Adrenal gland (tissue), 12 donors: ENCODE data around the gene KRTAP10-3. TPM values are rescaled to one million over a fixed set of nuclear protein-coding genes. Genes with fewer than 3 reads are reported as not detected.
A peak's percentile ranks its signal among the peaks of the same experiment; 100 is the strongest.
"Not testable (repeated sequence)": the region's sequence is repeated elsewhere in the genome, so short reads cannot be mapped to it uniquely, and the experiment has no call there.

ENCODE experiments used
- DNase-seq, 7 donors: peaks; one replicate each; pipeline ENCODE4 v3.0.0-alpha.2; 2019 to 2020
- H3K27ac ChIP-seq, 5 donors: fragments of 200-600 bp; sonication (generic) in 4 of 5; 1 replicate in 3 of 5; 2 replicates in 2 of 5; pipeline versions ENCODE4 v1.5.1 to v1.8.0; 2016 to 2020; ENCODE audit warnings: mild to moderate bottlenecking in 1 of 5
- H3K27me3 ChIP-seq: fragments of 200-600 bp; 2 replicates; pipeline ENCODE4 v1.8.0; 2021
- H3K36me3 ChIP-seq, 2 donors: fragments of 200-600 bp; replicated peaks in 1 of 2; 1 replicate in 1 of 2; 2 replicates in 1 of 2; pipeline versions ENCODE4 v1.5.1 to v1.8.0; 2018 to 2022
- H3K4me1 ChIP-seq, 2 donors: fragments of 200-600 bp; replicated peaks in 1 of 2; 1 replicate in 1 of 2; 2 replicates in 1 of 2; pipeline versions ENCODE4 v1.5.1 to v1.8.0; 2018 to 2021
- H3K4me3 ChIP-seq, 4 donors: fragments of 200-600 bp; sonication (generic) in 3 of 4; one replicate each; pipeline ENCODE4 v1.5.1; 2016 to 2018
- H3K9me3 ChIP-seq, 3 donors: fragments of 200-600 bp; sonication (generic) in 1 of 3; replicated peaks in 1 of 3; 1 replicate in 2 of 3; 2 replicates in 1 of 3; pipeline versions ENCODE4 v1.5.1 to v1.8.0; 2016 to 2021
- CTCF ChIP-seq, 6 experiments: fragments of 450-650 bp in 4 of 6; fragments of 200-600 bp in 2 of 6; sonication (generic) in 1 of 6; IDR thresholded peaks; 1 replicate in 5 of 6; 2 replicates in 1 of 6; pipeline versions ENCODE4 v1.5.1 to v1.8.0; 2016 to 2021; ENCODE audit warnings: antibody characterized with exemption in 6 of 6, mild to moderate bottlenecking in 2 of 6, moderate library complexity in 1 of 6
- POLR2A ChIP-seq, 2 donors: fragments of 450-650 bp; IDR thresholded peaks; one replicate each; pipeline ENCODE4 v1.6.1; 2017; ENCODE audit warnings: antibody characterized with exemption in 2 of 2, mild to moderate bottlenecking in 2 of 2, moderate library complexity in 1 of 2
- WGBS, 4 donors: extraction: QIAGEN DNeasy Blood & Tissue Kit in 2 of 4; methylation state at CpG; one replicate each; pipeline versions ENCODE4 v1.1.5 to v1.1.7; 2013 to 2017; 5-methylcytosine and 5-hydroxymethylcytosine counted together
- intact Hi-C, 2 donors: fragments of 100-400 bp; cut with DNase I; formaldehyde crosslinking; loops; one replicate each; pipeline versions ENCODE4 v1.14.1 to v1.15.0; 2022 to 2023
- polyA plus RNA-seq, 3 donors: library from polyadenylated mRNA; stranded (reverse); fragments of 200-250 nt in 2 of 3; fragments of 350-450 nt in 1 of 3; fragmentation: Illumina TruSeq in 1 of 3; extraction: RNeasy Lipid Tissue Mini Kit (QIAGEN cat#74804) in 1 of 3; gene quantifications; one replicate each; pipeline ENCODE4 v1.2.3, GENCODE V29; 2013 to 2014
- total RNA-seq, 9 donors: library from RNA; depleted of rRNA in 4 of 9; stranded (reverse); fragments of >200 nt in 4 of 9; fragments of 120-200 nt in 1 of 9; fragmentation: NEBNext Ultra II Directional in 1 of 9; extraction: Animal tissue kit (Norgen Biotek cat#: 25700) in 1 of 9; gene quantifications; one replicate each; pipeline versions ENCODE4 v1.1.0 to v1.2.4, GENCODE V29; 2013 to 2023
- donor health status: healthy with polysubstance abuse.
- donor health status: Bipolar disorder and iron deficiency.
- donor health status: DM: yes; HTN: yes; CAD: no.
- donor health status: DM: no; HTN: no; CAD: no.
- donor health status: DM: no; HTN: no; CAD: no.
- donor health status: DM: yes; HTN: yes; CAD: no.

The KRTAP10-3 gene
- total and polyA plus RNA-seq, 12 donors: not detected

- 74 to 82% (median 76%) methylated on average over 12 of the region's 12 CpGs for WGBS, 4 donors
- Histone ChIP-seq H3K27me3 (no peaks in the 10 kb centered on the region), H3K4me3 (no peak overlapping the region), H3K4me1 (no peaks in the 10 kb centered on the region), H3K27ac (no peak overlapping the region), H3K36me3 (no peaks in the 10 kb centered on the region), H3K9me3 (no peaks in the 10 kb centered on the region)
- DNase-seq: no peak
- TF ChIP-seq CTCF (IDR thresholded peaks at IDR 0.05) (no peak), POLR2A (IDR thresholded peaks at IDR 0.05) (no peak)
- intact Hi-C loops: no loop called here
Observed at GRCh38 chr21:44594406-44594916, 35.9 kb upstream of the KRTAP10-3 start.

- Histone ChIP-seq H3K27me3 (peaks cover 5% of the 10 kb centered on the region), H3K27ac (no peak overlapping the region), H3K9me3 (no peaks in the 10 kb centered on the region), H3K4me1 (no peaks in the 10 kb centered on the region), H3K36me3 (no peaks in the 10 kb centered on the region), H3K4me3 (no peak overlapping the region)
- TF ChIP-seq CTCF (IDR thresholded peaks at IDR 0.05) (no peak), POLR2A (IDR thresholded peaks at IDR 0.05) (no peak)
- intact Hi-C loops: no loop called here
- DNase-seq: peak in 1 of 7 donors; percentile 35
- 51 to 72% (median 57%) methylated on average over 10 to 20 of the region's 20 CpGs for WGBS, 4 donors
Observed at GRCh38 chr21:44593598-44594405, 35.2 kb upstream of the KRTAP10-3 start.

GRCh38 chr21:44592446-44593311 is 34.1 kb upstream of the KRTAP10-3 start, which contains the start of gene KRTAP10-6:
Gene KRTAP10-6, minus strand, starts transcription at chr21:44592505. Its CDS starts 21 bp downstream, at chr21:44592484.
- intact Hi-C loops: no loop called here
- TF ChIP-seq POLR2A (IDR thresholded peaks at IDR 0.05) (no peak), CTCF (IDR thresholded peaks at IDR 0.05) (no peak)
- peaks cover 5% of the 10 kb centered on the region for H3K27me3 ChIP-seq
- no peak within 1 kb of the TSS for H3K4me3 ChIP-seq
- DNase-seq: peak in 2 of 7 donors; percentile 1 to 37
- WGBS, 4 donors: 54 to 63% (median 58%) methylated on average over 21 to 33 of the region's 33 CpGs
- H3K27ac ChIP-seq: no peak within 1 kb of the TSS
- H3K9me3 ChIP-seq: no peaks in the 10 kb centered on the region
- no peaks in the 10 kb centered on the region for H3K4me1 ChIP-seq
- H3K36me3 ChIP-seq: no peaks in the 10 kb centered on the region

- H3K27ac ChIP-seq, H3K4me1 ChIP-seq, intact Hi-C loops, DNase-seq, H3K4me3 ChIP-seq, H3K27me3 ChIP-seq, H3K9me3 ChIP-seq, H3K36me3 ChIP-seq: not testable (repeated sequence)
- 40 to 56% methylated on average over 2 to 4 of the region's 4 CpGs; no CpG with 5 or more reads in 2 of the 4 donors for WGBS, 4 donors
Observed at GRCh38 chr21:44591801-44592130, 33.2 kb upstream of the KRTAP10-3 start.

GRCh38 chr21:44590897-44591800 is 32.6 kb upstream of the KRTAP10-3 start:
- H3K9me3 ChIP-seq, H3K36me3 ChIP-seq, intact Hi-C loops, H3K4me1 ChIP-seq, H3K27ac ChIP-seq, H3K27me3 ChIP-seq, H3K4me3 ChIP-seq: not testable (repeated sequence)
- peak in 2 of 7 donors; percentile 4 to 20 for DNase-seq
- WGBS, 4 donors: 53 to 74% (median 65%) methylated on average over 7 to 18 of the region's 19 CpGs
